ENCODE data around the gene TMEM208. TPM values are rescaled to one million over a fixed set of nuclear protein-coding genes. Genes with fewer than 3 reads are reported as not detected.
A peak's percentile ranks its signal among the peaks of the same experiment; 100 is the strongest.

TMEM208 gene
- total and polyA plus RNA-seq, 2 of the 8 experiments (the other 6 are each of a cell fraction or from before 2014, with no cell fraction given), result 37.7 to 100.0 TPM

DNA sequence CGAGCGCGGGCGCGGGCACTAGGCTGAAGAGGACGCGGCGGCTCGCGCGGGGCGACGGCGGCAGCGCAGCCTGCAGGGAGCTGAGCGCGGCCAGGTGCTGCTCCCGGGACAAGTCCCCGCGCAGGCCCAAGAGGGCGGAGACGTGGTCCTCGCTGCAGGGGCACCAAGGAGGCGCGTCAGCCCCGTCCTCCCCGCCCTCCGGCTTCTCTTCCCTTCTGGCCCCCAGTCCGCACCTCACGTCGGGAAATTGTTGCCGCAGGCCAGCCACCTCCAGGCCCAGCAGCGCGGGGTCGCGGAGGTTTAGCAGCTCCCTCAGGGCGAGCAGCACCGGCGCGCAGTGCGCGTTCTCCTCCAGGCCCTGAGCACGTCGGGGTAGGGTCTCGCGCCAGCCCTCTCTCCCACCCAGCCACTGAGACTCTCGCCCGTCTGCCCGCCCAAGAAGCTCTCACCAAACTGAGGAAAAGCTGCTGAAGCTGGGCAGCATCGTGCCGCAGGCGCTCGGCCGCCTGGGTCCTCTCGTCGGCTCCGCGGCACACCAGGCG, 42.4 kb upstream of the TMEM208 start (continued):
- TF ChIP-seq BACH1 (IDR thresholded peaks at IDR 0.05; ENCODE audit: low read length) (no peak), GABPA (IDR thresholded peaks at IDR 0.05; ENCODE audit: borderline replicate concordance, insufficient read depth, low read length) (no peak), CTBP2 (IDR thresholded peaks at IDR 0.05; ENCODE audit: borderline replicate concordance, insufficient read depth, insufficient read length, low read length) (no peak), TBP (IDR thresholded peaks at IDR 0.05; ENCODE audit: low read depth, low read length) (no peak), POU5F1 (IDR thresholded peaks at IDR 0.05; ENCODE audit: low read depth, low read length) (no peak), POLR2A (IDR thresholded peaks at IDR 0.05; ENCODE audit: control extremely low read depth in 1 of 2, low read depth in 2 of 2, low read length in 2 of 2) (no peak), SUZ12 (IDR thresholded peaks at IDR 0.05; ENCODE audit: low read length) (peak; percentile 76), SIRT6 (IDR thresholded peaks at IDR 0.05; ENCODE audit: low read length) (no peak), SP4 (IDR thresholded peaks at IDR 0.05; ENCODE audit: low read length) (no peak), FOSL1 (IDR thresholded peaks at IDR 0.05; ENCODE audit: insufficient read depth, low read depth, low read length) (no peak), TEAD4 (IDR thresholded peaks at IDR 0.05; ENCODE audit: low read depth, low read length) (no peak), KDM4A (IDR thresholded peaks at IDR 0.05; ENCODE audit: low read depth, low read length, severe bottlenecking) (peak; percentile 32), RNF2 (IDR thresholded peaks at IDR 0.05; ENCODE audit: borderline replicate concordance, low read depth, low read length, missing control alignments, poor library complexity, severe bottlenecking) (peak; percentile 71), ATF3 (IDR thresholded peaks at IDR 0.05; ENCODE audit: insufficient read depth, low read depth, low read length) (no peak), CBX5 (IDR thresholded peaks at IDR 0.05; ENCODE audit: low read depth, low read length) (no peak)
